IPS DF 19.7 (cell line): ENCODE data around the gene NAALADL2.
"Not testable (repeated sequence)": the region's sequence is repeated elsewhere in the genome, so short reads cannot be mapped to it uniquely, and the experiment has no call there.

ENCODE experiments used
- DNase-seq: peaks from one replicate; pipeline ENCODE4 v3.0.0-alpha.2; 2013; ENCODE audit warnings: low read depth, low spot score

Gene NAALADL2

GRCh38 chr3:175260145-175260794 is 401.1 kb downstream of the NAALADL2 start:
- no peak for DNase-seq

- no peak for DNase-seq
Measured at GRCh38 chr3:175266478-175266877, 407.3 kb downstream of the NAALADL2 start.

DNA sequence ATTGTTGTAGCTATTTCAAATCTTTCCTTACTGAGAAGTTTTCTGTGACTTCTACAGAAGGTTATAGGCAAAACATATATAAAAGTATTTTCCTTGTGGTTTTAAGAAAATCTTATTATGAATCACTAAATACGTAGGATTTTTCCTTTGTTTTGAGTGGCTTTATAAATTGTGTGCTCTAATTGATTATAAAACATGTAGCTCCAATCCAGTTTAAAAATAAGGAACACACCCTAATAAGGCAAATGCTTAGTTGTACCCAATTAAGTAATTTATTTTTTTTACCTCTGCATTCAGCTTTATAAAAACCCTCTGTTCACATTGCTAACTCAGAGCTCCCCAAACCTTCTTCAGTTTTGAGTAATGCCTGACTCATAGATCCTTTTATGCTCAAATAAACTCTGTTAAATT is 408.0 kb downstream of the NAALADL2 start:
- DNase-seq, result no peak

GRCh38 chr3:175267561-175267960 is 408.4 kb downstream of the NAALADL2 start:
- no peak for DNase-seq

DNA sequence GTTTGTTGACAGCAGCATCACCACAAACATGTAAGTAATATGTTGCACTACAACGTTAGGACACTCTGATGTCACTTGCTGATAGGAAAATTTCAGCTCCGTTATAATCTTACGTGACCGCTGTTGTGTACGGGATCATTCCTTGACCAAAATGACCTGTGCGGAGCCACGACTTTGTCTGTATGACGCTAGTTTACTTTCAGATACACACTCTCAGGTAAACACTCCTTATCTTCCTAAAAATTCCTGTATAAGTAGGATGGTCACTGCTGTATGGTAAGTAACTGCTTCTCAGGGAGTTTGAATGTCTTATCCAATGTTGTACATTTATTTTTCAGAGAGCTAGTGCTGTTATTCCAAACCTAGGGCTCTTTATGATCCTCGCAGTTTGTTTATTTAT is 410.3 kb downstream of the NAALADL2 start:
- DNase-seq, result no peak

DNA sequence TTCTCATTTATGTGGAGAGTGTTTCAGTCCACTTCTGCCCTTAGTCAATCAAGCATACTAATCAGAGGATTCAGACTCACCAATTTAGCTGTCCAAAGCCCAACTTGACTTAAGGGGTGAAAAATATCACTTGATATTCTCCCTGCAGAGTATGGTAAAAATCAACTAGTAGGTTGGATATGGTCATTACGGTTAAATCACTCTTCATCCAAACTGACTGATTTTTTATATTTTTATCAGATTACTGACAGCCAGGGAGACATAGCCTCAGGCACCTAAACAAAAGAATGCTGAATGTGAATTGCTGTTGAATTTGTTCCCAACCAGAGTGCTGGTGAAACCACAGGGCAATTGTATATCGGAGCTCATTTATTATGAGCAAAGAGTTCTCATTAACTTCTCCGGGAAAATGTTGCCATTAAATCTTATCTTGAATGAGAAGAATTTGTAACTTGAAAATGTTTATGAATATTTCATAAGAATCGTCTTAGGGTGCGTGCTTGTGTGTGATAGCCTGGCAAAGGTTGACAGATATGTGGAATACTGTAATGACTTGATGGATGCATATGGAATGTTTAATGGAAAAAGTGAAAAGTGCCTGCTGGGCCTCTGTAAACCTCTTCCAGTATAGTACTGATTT is 411.2 kb downstream of the NAALADL2 start:
- DNase-seq, result no peak

DNA sequence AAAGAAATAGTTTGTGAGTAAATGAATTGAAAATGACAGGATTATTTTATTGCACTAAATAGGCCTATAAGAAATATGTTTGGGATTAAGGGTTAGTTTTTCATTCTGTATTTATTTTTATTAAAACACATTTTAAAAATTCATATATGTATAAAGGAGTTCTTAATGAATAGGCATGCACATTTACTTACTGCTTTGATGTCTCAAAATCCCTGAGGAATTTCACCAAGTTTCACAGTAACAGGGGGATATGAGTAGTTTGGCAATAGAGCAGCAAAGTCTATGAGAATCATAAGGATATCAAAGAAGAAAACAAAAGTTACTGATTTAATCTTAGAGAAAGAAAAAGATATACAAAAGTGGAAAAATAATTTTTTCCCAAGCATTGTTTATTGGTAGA is 411.7 kb downstream of the NAALADL2 start:
- DNase-seq, result no peak

DNA sequence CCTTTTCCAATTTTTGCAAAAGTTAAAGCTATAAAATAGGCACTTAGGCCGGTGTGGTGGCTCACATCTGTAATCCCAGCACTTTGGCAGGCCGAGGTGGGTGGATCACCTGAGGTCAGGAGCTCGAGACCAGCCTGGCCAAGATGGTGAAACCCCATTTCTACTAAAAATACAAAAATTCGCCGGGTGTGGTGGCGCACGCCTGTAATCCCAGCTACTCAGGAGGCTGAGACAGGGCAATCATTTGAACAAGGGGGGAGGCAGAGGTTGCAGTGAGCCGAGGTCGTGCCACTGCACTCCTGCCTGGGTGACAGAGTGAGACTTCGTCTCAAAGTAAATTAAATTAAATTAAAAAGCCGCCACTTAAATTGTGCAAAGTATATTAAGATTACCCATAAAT is 412.3 kb downstream of the NAALADL2 start:
- not testable (repeated sequence) for DNase-seq

- no peak for DNase-seq
Measured at GRCh38 chr3:175272392-175272791, 413.3 kb downstream of the NAALADL2 start.

GRCh38 chr3:175273573-175273972 is 414.4 kb downstream of the NAALADL2 start:
- DNase-seq, result no peak

DNA sequence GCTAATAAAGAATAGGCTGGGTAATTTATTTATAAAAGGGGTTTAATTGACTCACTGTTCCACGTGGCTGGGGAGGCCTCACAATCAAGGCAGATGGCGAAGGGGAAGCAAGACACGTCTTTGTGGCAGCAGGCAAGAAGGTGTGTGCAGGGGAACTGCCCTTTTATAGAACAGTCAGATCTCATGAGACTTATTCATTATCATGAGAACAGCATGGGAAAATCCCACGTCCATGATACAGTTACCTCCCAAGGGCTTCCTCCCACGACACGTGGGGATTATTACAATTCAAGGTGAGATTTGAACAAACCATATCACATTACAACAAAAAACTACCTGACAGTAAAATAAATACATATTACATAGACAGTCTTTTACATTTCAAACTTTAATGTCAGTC is 414.9 kb downstream of the NAALADL2 start:
- no peak for DNase-seq

GRCh38 chr3:175274474-175275218 is 415.5 kb downstream of the NAALADL2 start:
- DNase-seq, result no peak

GRCh38 chr3:175278680-175279079 is 419.5 kb downstream of the NAALADL2 start:
- DNase-seq, result no peak

GRCh38 chr3:175279457-175279856 is 420.3 kb downstream of the NAALADL2 start:
- no peak for DNase-seq

- DNase-seq, result no peak
Measured at GRCh38 chr3:175279911-175280310, 420.8 kb downstream of the NAALADL2 start.

DNA sequence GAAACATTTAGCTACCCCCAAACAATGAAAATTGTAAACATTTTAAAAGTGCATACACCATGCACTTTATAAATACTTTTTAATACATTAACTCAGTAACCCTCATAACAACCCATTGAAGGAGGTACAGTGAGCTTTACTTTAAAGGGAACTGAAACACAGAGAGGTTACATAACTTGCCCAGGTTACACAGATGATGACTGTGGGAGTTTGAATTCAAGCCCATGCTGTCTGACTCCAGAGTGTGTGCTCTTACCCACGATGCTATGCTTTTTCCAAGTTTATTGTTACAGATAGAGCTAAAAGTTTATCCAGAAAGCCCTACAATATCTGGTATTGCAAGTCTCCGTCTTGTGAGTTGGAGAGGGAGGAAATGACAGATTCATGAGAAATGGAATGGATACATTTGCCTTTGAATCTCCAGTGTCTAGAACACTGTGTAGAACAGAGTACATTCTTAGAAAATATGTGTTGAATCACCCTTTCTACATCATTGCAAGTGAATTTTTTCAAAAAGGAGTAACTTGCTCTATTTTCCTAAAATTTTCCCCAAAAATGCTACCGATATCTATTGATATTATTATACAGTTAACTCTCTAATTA is 428.3 kb downstream of the NAALADL2 start:
- DNase-seq, result no peak

DNA sequence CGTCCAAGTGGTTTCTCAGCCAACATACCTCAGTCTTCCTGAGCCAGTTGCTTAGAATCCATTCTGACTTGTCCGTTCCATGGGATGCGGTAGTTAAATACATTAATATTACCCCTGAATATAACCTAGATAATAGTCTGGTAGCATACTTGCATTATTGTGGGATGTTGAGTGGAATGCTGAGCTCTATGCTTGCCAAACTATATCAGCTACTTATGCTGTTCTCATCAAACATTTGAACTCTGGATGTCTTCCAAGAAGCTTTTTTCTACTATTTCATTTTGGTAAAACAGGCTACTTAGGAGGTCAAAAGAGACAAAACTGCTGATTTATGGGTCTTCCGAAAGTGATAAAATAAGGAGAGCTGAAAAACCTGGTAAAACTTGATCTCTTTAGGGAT is 429.5 kb downstream of the NAALADL2 start:
- DNase-seq, result no peak

DNA sequence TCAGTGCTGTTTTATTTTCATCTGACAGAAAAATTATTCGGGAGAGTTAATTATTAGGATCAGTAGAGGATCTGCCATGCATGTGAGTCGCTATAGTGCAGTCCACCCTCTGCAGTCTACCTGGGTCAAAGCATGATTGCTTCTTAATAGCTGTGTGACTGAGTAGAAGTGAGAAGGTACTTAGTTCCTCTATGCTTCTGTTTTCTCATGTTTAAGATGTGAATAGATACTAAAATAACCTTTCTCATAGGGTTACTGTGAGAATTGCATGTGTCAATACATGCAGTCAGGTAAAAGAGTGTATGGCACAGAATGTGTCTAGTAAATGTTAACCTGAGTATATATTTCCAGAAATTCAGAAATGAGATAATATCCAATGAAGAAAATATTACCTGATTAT is 435.7 kb downstream of the NAALADL2 start:
- no peak for DNase-seq

- DNase-seq, result no peak
Measured at GRCh38 chr3:175295248-175296130, 436.4 kb downstream of the NAALADL2 start.

DNA sequence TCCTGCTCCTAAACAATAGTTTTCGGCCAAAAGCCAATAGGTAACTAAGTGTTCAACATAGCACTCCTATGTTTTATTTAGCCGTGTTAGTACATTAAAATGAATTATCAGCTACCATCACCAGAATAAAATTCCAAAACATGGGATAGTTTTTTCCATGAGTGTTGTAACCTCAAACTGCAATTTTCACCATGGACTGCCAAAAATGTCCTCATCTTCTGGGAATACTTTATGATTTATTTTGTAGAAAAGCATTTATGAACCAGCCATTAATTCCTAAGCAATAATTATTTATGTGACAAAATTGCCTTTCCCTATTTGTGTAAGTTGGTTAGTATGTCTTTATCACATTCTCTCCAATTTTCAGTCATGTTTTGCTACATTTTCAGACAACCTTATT is 438.1 kb downstream of the NAALADL2 start:
- DNase-seq, result no peak

DNA sequence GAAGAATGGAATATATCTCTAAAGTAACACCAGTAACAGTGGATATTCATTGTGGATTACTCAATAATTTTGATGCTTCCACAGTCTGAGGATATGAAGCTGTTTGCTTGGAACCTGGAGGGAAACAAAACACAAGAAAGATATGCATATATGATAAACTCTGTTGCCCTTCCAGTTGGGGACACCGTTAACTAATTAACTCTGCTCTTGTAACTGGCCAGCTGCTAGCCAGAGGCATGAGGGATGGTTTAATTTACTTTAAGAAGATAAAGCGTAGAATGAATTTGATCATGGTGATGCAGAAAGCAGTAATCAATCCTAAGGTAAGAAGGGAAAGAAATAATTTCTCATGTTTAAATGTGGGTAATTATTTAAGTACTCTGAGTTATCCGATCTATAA is 442.6 kb downstream of the NAALADL2 start:
- no peak for DNase-seq
